Activated gamma-delta T cell (primary cell): Measurements from ENCODE around the gene GRIN2D.

Experiments
- DNase-seq: peaks from one replicate; lab custom pipeline; 2025; lab: John Stamatoyannopoulos, UW

Gene GRIN2D

DNA sequence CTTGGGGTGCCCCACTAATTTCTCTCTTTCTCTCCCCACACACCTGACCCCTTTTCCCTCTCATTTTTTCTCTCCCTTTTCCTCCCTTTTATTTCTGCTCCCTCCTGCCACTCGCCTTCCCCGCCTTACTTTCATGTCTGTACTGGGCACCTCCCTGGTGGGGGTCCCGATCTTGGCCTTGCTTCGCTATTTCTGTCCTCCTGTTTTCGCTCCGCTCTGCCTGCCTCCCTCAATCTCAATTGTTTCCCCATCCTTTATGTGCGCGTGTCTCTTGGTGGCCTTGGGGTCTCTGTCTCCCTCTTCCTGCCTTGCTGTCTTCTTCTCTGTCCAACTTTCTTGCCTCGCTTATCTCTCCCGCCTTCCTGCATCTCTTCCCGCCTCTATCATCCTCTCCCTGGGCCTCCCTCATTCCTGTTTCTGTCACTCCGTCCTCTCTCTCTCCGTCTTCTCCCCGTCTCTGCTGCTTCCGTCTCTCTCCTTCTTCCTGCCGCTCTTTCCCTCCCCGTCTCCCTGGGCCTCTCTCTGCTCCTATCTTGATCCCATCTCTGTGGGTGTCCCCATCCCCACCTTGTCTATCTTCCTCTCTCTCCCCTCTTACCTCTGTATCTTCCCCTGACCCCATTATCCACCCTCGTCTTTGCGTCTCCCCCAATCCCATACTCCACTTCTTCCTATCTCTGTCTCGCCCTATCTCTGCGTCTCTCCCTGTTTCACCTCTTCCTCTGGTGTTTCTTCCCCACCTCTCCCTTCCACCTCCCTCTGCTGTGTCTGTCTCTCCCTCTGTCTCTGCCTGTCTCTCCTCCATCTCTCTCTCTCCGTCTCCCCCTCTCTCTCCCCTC, 4.0 kb downstream of the GRIN2D start:
- DNase-seq: no peak

DNA sequence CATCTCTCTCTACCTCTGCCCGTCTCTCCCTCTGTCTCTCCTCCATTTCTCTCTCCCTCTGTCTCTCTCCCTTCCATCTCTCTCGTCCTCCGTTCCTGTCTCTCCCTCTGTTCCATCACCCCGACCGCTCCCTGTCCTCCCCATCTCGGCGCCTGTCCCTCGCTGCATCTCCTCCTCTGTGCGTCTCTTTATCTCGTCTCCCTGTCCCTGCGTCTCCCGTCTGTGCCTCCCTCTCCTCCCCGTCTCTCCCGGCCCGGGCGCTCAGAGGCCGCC, 4.6 kb downstream of the GRIN2D start:
- no peak for DNase-seq

DNA sequence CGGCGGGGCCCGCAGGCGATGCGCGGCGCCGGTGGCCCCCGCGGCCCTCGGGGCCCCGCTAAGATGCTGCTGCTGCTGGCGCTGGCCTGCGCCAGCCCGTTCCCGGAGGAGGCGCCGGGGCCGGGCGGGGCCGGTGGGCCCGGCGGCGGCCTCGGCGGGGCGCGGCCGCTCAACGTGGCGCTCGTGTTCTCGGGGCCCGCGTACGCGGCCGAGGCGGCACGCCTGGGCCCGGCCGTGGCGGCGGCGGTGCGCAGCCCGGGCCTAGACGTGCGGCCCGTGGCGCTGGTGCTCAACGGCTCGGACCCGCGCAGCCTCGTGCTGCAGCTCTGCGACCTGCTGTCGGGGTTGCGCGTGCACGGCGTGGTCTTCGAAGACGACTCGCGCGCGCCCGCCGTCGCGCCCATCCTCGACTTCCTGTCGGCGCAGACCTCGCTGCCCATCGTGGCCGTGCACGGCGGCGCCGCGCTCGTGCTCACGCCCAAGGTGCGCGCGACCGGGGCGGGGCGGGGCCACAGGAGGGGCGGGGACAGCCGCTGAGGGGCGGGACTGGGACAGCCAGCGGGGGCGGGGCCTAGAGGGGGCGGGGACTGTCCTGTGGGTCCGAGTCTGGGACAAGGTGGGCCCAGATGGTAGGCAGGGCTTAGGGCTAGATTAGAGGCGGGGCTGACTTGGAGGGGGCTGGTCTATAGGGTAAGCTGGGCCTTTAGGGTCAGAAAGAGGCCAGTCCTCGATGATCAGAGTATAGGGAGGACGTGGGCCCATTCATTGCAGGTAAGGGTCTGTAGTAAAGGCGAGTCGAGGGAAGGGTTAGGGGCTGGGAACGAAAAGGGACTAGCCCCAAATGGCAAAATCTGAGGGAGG, 5.1 kb downstream of the GRIN2D start:
- DNase-seq: peak; percentile 86

DNA sequence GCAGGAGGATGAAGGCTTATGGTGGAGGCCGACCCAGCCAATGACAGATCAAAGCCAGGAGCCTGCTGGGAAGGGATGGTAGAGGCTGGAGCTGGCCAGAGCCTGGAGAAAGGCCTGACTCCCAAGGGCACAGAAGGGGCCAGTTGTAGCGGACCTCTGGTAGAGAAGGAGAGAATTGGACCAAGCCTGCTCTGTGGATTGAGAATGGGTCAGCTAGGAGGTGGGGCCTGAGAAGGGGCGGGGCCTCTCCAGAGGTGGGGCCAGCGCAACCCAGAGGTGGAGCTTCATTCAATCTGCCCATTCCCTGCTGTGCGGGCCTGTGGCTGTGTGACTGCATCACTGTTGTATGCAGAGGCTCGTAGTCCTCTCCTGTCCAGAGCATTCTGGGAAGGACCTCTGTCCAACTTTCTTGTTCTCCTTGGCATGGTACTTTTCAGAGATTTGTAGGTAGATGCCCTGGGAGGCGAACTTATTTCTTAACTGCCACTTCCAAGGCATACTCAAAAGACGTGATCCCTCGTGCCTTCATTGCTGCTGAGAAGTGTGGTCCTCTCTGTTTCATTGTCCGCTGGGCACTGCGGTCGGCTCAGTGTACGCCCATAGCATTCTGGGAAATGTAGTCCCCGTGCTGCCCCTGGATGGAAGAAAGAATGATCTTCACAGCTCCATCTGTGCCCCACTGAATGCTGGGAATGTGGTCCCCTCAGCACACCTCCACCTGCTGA, 6.7 kb downstream of the GRIN2D start:
- no peak for DNase-seq

DNA sequence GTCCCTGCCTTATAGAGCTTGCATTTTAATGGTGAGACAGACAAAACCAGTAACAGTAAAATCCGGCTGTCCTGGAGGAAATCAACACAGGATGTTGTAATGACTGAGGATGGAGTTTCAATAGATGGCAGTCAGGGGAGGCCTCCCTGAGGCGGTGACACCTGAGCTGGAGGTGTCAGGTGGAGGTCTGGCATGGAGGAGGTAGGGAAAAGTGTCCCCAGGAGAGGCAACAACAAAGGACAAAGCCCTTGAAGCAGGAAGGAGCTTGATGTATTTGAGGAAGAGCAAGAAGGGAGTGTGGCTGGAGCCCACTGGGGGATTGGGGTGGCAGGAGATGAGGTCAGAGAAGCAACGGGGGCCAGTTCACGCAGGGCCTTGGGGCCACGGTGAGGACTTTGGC, 7.8 kb downstream of the GRIN2D start:
- no peak for DNase-seq

DNA sequence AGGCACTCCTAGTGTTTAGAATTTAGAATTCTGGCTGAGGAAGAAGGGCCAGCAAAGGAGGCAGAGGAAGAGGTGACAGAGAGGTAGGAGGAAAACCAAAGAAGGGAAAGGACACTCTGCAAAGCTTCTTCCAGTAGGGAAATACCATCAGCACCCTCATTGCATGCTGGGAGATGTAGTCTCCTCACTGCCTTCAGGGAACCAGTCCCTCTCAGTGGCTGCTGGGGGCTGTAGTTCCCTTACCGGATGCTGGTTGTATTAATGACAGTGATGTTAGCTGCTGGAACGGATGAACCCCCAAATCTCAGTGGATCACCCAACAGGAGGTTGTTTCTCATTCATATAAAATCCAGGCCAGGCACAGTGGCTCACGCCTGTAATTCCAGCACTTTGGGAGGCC, 10.1 kb downstream of the GRIN2D start:
- no peak for DNase-seq

DNA sequence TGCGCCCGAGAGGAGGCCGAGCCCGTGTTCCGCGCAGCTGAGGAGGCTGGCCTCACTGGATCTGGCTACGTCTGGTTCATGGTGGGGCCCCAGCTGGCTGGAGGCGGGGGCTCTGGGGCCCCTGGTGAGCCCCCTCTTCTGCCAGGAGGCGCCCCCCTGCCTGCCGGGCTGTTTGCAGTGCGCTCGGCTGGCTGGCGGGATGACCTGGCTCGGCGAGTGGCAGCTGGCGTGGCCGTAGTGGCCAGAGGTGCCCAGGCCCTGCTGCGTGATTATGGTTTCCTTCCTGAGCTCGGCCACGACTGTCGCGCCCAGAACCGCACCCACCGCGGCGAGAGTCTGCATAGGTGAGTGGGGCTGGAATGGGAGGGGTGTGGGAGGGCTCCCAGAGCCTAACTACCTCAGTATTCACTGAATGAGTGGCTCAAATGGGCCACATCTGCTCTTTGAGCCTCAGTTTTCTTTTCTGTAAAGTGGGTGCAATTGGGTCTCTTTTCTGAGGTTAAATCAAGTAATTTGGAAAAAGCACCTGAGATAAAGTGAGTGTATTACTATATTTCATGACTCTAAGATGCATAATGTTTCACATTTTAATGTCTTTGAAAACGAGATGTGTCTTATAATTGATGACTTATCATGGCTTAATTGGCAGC, 11.7 kb downstream of the GRIN2D start:
- no peak for DNase-seq

DNA sequence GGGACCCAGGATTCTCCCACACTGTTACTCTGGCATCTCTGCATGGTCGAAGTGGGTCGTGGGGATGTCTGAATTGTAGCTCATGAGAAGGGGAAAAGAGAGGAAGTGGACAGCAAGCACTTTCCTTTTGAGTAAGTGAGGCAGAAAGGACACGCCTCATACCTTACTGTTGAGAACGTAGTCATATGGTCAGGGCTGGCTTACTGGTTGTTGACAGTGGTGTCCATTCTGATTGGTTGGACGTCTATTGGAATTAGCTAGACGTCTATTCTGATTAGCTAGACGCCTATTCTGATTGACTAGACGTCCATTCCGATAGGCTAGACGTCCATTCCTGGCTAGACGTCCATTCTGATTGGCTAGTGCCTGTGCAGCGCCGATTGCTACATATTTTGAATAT, 12.4 kb downstream of the GRIN2D start:
- DNase-seq: no peak

DNA sequence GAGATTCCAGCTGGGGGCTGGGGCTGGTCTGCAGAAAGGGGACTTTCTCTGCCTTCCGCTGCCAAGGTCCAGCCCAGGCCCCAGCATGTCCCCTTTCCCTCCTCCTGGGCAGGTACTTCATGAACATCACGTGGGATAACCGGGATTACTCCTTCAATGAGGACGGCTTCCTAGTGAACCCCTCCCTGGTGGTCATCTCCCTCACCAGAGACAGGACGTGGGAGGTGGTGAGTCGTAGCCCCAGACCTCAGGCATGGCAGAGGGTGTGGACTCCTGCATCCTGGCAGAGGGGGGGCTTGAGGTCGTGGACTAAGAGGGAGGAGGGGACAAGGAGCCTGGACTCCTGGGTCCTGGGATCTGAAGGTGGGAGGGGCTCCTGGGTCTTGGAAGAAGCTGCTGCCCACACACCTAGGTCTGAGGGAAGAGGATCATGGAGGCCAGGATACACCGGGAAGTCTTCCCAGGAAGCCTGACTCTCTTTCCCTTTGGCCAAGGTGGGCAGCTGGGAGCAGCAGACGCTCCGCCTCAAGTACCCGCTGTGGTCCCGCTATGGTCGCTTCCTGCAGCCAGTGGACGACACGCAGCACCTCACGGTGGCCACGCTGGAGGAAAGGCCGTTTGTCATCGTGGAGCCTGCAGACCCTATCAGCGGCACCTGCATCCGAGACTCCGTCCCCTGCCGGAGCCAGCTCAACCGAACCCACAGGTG, 20.6 kb downstream of the GRIN2D start:
- DNase-seq: no peak

DNA sequence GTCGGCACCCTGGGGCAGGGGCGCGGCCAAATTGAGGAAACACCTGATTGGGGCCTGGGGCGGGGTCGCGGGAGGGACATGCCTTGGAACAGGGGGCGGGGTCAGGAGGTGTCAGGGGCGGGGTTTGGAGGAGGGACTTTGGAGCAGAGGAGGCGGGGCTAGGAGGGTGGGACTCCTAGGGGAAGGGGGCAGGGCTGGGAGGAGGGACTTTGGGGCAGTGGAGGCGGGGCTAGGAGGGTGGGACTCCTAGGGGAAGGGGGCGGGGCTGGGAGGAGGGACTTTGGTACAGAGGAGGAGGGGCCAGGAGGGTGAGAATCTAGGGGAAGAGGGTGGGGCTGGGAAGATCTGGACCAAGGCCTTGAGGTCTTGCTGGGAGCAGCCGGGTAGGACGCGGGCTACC, 21.9 kb downstream of the GRIN2D start:
- DNase-seq: peak; percentile 30

DNA sequence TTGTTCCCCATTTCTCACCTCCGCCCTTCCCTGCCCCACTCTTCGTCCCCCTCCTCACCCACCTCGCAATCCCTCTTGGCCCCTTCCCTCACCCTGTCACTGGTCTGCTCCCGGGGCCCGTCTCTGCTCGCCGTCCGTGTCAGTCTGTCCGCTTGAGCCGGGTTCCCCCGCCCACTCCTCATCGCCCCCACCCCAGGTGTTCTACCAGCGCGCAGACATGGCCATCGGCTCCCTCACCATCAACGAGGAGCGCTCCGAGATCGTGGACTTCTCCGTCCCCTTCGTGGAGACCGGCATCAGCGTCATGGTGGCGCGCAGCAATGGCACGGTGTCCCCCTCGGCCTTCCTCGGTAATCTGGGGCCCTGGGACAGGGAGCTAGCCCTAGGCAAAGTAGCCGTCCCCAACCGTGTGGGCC, 22.3 kb downstream of the GRIN2D start:
- DNase-seq: no peak

DNA sequence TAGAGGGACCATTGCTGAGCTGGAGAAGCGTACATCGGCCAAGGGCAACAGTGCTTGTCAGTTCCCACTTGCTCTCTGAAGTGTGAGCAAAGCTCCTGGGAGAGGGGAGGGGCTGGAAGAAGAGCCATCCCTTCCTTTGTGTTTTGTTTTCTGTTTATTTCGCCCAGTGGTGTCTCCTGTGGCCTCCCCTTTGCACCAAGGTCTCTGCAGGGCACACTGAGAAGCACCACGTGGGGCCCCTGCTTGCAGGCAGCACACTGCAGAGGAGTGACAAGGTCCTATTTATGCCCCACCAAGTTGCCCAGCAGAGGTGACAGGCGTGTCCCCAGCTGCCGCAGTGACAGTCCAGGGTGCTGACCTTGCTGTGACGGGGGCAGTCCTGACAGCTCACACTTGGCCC, 24.0 kb downstream of the GRIN2D start:
- DNase-seq: no peak

DNA sequence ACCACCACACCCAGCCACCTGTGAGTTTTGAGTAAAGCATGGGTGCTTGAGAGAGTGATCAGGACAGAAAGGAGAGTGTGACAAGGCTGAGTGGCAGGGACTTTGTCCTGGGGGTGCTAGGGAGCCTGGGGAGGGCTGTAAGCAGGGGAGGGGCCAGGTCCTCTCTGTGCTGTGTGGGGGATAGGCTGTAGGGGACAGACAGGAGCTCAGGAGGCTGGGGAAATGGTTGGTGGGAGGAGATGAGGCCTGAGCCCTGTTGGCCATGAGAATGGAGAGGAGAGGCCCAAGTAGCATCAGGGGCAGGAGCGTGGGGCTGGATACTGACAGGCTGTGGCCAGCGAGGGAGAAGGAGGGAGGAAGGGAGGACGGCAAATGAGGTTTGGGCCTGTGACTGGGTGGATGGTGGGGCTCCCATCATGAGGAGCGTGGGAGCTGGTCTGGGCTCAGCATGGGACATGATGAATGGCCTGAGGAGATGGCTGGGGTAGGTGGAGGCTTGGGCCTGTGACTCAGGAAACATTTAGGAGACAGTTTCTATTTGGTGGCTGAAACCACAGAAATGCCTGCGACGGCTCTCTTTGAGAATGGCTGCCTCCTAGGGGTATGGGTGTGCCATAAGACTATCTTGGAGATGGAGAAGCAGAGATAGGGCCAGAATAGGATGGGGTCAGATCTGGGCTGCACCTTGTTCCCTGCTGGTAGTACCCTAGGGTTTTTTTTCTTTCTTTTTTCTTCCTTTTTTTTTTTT, 25.0 kb downstream of the GRIN2D start:
- no peak for DNase-seq

DNA sequence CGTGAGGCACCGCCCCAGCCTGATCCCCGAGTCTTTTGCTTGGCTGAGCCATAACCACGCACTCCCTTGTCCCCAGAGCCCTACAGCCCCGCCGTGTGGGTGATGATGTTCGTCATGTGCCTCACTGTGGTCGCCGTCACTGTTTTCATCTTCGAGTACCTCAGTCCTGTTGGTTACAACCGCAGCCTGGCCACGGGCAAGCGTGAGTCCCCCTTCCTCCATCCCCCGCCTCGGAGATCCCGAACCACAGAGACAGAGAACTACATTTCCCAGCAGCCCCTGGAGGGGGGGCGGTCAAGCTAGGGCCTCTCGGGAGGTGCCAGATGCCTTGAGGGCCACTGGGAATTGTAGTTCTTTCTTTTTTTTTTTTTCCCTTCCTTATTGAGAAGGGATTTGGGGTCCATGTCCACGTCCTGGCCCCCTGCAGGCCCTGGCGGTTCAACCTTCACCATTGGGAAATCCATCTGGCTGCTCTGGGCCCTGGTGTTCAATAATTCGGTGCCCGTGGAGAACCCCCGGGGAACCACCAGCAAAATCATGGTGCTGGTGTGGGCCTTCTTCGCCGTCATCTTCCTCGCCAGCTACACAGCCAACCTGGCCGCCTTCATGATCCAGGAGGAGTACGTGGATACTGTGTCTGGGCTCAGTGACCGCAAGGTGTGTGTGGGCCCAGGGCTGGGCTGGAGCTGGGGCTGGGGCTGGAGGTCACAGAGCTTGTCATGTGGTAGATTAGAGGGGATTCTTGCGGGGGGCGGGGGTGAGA, 25.9 kb downstream of the GRIN2D start:
- DNase-seq: no peak

DNA sequence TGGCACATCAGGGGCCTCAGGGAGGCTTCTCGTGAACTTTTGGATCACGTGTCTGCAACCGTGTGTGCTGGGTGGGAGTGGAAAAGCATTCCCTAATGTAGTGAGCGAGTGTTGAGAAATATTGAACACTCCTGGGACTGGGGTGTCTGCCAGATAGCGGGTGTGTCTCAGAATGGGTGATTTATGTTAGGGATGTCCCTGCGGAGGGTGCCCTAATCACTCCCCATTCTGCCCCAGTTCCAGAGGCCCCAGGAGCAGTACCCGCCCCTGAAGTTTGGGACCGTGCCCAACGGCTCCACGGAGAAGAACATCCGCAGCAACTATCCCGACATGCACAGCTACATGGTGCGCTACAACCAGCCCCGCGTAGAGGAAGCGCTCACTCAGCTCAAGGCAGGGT, 28.1 kb downstream of the GRIN2D start:
- DNase-seq: no peak

DNA sequence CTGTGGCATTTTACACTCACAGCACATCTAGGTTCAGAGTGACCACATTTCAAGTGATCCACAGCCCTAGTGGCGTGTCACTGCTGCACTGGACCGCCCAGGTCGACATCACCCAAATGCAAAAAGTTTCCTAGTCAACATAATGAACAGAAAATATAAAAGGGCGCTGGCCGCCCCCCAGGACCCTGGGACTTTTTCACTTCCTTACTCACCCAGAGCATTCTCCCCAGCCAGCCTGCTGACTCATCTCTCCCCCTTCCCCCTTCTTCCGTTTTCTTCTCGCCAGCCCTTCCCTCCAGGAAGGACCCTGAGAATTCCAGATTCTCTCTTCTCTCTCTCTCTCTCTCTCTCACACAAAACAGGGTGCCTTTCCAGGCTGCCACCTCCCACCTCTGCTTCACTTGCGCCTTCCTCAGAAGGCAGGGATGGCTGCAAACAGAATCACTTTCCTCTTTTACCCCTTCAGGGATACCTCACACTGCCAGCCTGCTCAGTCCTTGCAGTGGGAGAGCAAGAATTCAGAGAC, 31.3 kb downstream of the GRIN2D start:
- DNase-seq: no peak

DNA sequence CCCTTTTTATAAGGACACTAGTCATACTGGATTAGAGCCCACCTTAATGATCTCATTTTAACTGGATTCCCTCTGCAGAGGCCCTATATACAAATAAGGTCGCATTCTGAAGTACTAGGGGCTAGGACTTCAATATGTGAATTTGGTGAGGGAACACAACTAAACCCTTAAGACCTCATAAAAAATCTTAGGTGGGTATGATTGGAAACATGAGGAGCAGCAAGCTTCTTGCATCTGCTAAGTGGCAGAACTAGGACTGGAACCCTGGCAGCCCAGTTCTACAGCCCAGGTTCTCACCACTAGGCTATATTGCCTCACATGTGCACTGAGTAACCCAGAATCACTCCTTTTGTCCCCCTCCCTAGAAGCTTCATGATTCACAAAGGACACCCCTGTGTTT, 35.2 kb downstream of the GRIN2D start:
- DNase-seq: no peak

DNA sequence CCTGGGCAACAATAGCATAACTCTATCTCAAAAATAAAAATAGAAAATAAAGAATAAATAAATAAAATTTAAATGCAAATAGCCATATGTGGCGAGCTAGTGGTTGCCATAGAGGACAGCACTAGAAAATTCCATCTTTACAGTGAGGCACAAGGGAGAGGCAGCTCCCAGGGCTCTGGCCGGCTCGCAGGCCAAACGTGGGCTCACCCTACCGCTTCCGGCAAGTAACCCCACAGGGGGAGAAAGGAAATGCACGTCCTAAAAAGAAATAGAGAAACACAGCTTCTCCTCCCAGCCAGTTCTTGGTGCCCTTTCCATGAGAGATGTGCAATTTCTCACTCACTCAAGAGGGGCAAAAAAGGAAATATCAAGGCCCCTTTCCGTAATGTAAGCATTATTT, 39.9 kb downstream of the GRIN2D start:
- DNase-seq: no peak

DNA sequence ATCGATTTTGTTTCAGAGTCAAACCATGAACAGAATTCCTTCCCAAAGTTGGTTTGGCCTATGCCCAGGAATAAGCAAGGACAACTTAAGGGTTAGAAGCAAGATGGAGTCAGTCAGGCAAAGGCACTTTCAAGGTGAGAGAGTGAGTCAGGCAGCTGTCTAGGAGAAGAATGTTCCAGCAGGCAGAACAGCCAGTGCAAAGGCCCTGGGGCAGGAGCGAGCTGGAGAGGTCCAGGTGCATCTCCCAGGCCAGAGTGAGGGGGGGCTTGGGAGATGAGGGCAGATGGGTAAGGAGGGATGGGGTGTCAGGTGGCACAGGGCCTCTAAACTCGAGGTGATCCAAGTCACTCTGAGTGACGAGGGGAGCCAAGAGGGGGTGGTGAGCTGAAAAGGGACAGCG, 43.1 kb downstream of the GRIN2D start:
- no peak for DNase-seq
